Measurements from ENCODE around the gene MAPK14. TPM values are rescaled to one million over a fixed set of nuclear protein-coding genes. Genes with fewer than 3 reads are reported as not detected.
"Not testable (repeated sequence)": the region's sequence is repeated elsewhere in the genome, so short reads cannot be mapped to it uniquely, and the experiment has no call there.

The MAPK14 gene
- total and polyA plus RNA-seq, 12 donors, result 11.3 to 119 (median 49.3) TPM

DNA sequence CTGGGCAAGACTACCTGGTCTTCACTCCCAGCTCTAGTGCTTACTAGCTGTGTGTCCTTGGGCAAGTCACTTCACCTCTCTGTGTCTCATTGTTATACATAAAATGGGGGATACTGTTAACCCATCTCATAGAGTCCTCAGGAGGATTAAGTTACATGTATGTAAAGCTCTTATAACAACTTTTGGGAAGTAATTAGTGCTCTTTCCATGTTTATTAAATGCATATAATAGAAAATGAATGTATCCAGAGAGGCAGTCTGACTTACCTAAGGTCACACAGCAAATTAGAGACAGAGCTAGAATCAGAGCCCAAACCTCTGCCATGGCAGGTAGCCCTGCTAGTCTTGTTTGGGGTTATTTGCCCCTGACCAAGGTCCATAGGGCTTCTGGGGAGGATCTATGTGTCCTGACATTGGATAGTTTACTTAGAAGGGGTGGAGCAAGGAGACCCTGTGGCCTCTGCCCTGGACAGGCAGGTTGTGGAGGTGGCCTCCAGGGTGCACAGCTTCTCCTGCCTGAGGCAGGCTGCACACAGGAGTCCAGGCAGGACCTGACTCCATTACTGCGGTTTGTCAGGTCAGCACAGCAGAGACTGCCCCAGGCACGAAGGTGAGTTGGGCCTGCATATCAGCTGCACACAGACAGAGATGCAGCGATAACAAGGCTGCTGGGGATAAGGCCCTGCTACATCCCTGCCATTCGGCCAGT is 94.3 kb downstream of the MAPK14 start:
- no peak for TF ChIP-seq POLR2A (IDR thresholded peaks at IDR 0.05)
- TF ChIP-seq, protein P1, sequence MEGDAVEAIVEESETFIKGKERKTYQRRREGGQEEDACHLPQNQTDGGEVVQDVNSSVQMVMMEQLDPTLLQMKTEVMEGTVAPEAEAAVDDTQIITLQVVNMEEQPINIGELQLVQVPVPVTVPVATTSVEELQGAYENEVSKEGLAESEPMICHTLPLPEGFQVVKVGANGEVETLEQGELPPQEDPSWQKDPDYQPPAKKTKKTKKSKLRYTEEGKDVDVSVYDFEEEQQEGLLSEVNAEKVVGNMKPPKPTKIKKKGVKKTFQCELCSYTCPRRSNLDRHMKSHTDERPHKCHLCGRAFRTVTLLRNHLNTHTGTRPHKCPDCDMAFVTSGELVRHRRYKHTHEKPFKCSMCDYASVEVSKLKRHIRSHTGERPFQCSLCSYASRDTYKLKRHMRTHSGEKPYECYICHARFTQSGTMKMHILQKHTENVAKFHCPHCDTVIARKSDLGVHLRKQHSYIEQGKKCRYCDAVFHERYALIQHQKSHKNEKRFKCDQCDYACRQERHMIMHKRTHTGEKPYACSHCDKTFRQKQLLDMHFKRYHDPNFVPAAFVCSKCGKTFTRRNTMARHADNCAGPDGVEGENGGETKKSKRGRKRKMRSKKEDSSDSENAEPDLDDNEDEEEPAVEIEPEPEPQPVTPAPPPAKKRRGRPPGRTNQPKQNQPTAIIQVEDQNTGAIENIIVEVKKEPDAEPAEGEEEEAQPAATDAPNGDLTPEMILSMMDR (IDR thresholded peaks at IDR 0.05), result no peak
- no peaks in the 10 kb centered on the region for H3K9me3 ChIP-seq (replicated peaks in 1 of 3)
- peaks cover 18 to 28% of the 10 kb centered on the region in 2 donors for H3K4me1 ChIP-seq (replicated peaks in 1 of 2)
- peak overlapping the region in 2 of 5 donors; percentile 36 to 64 for H3K27ac ChIP-seq
- intact Hi-C loops (cut with DNase I), result loop anchor here in 1 of 2 donors (10.0 kb wide), 1 partner anchor 173 kb away; no protein-coding TSS in a partner anchor
- no peak overlapping the region for H3K4me3 ChIP-seq
- peak in 2 of 7 donors; percentile 17 to 59 for DNase-seq
- WGBS, 4 donors, result 87 to 90% (median 87%) methylated on average over 3 to 4 of the region's 4 CpGs; no CpG with 5 or more reads in 1 of the 4 donors
- H3K36me3 ChIP-seq (replicated peaks in 1 of 2), result no peaks in the 10 kb centered on the region
- H3K27me3 ChIP-seq, result no peaks in the 10 kb centered on the region

DNA sequence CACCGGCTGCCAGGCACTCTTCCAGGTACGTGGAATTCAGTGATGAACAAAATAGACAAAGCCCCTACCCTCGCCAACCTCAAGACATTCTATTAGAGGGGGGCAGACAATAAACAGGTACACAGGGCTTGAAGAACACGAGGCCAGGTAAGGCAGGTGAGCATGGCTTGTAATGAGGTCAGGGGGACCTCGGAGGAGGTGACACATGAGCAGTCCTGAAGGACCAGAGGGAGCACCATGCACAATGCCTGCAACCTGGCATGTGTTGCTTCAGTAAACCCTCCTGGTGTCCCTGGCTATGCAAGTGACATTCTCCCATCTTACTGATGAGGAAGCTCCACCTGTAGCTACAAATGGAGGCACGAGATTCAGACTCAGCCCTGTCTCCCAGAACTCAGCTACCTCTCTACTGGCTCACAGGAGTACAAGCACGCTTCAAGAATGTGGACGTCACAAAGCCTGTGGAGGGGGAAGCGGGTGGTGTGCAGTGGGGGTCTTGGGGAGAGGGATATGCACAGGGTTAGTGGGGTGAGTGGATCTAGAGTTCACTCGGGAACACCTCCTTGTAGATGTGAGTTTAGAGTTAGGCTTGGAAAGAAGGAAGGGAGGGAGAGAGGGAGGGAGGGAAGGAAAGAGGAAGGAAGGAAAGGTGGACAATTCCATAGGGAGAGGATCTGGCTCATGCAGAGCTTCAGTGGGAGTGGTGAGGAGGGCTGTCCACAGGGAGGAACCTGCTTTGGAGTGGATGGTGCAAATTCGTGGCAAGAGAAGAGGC is 95.1 kb downstream of the MAPK14 start:
- Histone ChIP-seq H3K9me3 (replicated peaks in 1 of 3) (no peaks in the 10 kb centered on the region), H3K27me3 (no peaks in the 10 kb centered on the region), H3K27ac (peak overlapping the region in 3 of 5 donors; percentile 66 to 71 (median 67)), H3K4me3 (no peak overlapping the region), H3K4me1 (replicated peaks in 1 of 2) (peaks cover 25 to 35% of the 10 kb centered on the region in 2 donors), H3K36me3 (replicated peaks in 1 of 2) (no peaks in the 10 kb centered on the region)
- intact Hi-C loops (cut with DNase I), result loop anchor here in 1 of 2 donors (10.0 kb wide), 1 partner anchor 172 kb away; no protein-coding TSS in a partner anchor
- TF ChIP-seq, protein P1 (IDR thresholded peaks at IDR 0.05), result no peak
- no peak for TF ChIP-seq POLR2A (IDR thresholded peaks at IDR 0.05)
- DNase-seq, result peak in 2 of 7 donors; percentile 19 to 53
- 80 to 88% (median 81%) methylated on average over 9 to 11 of the region's 11 CpGs for WGBS, 4 donors

DNA sequence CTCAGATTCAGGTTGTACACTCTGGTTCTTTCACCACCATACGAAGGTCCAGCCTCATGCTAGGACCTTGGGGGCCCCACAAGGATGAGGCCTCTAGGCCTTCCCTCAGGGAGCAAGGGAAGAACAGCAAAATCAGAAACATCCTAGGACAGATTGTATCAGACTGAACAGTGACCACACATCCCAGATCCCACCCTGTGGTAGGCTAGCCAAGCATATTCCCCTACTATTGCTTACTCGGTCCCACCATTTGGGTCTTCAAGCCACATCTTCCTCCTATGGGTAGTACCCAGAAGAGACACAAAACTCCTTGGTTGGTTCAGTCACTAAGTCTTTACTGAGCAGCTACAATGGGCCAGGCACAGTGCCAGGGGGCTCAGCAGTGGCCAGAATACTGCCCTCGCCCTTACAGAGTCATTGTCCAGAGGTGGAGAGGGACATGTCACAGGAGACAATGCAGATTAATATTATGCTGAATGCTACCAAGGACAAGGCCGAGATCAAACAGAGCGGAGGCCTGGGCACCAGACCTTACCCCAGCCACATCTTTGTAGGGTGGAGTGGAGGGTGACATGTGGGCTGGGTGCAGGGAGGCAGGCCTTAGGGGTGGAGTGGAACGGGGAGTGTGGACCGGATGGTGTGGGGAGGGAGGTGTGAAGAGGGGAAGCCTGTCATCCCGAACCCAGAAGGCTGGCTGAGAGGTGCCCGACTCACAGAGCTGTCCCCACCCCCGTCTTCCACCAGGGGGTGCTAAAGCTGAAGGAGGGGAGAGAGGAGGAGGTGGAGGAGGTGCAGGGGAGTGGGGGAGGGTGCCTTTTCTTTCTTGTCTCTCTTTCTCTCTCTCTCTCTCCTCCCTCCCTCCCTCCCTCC is 95.9 kb downstream of the MAPK14 start:
- TF ChIP-seq POLR2A (IDR thresholded peaks at IDR 0.05), result no peak
- TF ChIP-seq, protein P1 (IDR thresholded peaks at IDR 0.05), result peak; percentile 64 to 91 (median 78)
- intact Hi-C loops (cut with DNase I), result loop anchor here in 1 of 2 donors (10.0 kb wide), 1 partner anchor 171 kb away; no protein-coding TSS in a partner anchor
- Histone ChIP-seq H3K4me1 (replicated peaks in 1 of 2) (peaks cover 29 to 43% of the 10 kb centered on the region in 2 donors), H3K36me3 (replicated peaks in 1 of 2) (no peaks in the 10 kb centered on the region), H3K4me3 (no peak overlapping the region), H3K27ac (peak overlapping the region; percentile 6 to 71 (median 66)), H3K27me3 (no peaks in the 10 kb centered on the region), H3K9me3 (replicated peaks in 1 of 3) (no peaks in the 10 kb centered on the region)
- 28 to 42% (median 32%) methylated on average over 9 to 10 of the region's 10 CpGs for WGBS, 4 donors
- peak; percentile 91 to 94 (median 93) for DNase-seq

DNA sequence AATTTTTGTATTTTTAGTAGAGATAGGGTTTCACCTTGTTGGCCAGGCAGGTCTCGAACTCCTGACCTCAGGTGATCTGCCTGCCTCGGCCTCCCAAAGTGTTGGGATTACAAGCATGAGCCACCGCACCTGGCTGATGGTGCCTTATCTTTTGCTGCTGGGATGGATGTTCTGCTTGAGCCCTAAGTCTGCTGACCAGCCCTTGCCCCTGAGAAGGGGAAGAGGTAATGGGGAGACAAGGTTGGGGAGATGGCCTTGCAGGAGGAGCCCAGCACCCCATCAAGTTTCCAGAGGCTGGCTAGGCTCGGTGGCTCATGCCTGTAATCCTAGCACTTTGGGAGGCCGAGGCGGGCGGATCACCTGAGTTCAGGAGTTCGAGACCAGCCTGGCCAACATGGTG is 96.7 kb downstream of the MAPK14 start:
- DNase-seq, result peak in 1 of 7 donors; percentile 49
- Histone ChIP-seq H3K4me1 (replicated peaks in 1 of 2) (peaks cover 29 to 50% of the 10 kb centered on the region in 2 donors), H3K4me3 (peak overlapping the region in 1 of 4 donors; percentile 30), H3K27ac (peak overlapping the region in 4 of 5 donors; percentile 39 to 80 (median 54))
- not testable (repeated sequence) for H3K9me3 ChIP-seq (replicated peaks in 1 of 3); H3K27me3 ChIP-seq; H3K36me3 ChIP-seq (replicated peaks in 1 of 2)
- intact Hi-C loops (cut with DNase I), result loop anchor here in 1 of 2 donors (10.0 kb wide), 1 partner anchor 170 kb away; no protein-coding TSS in a partner anchor
- 68 to 88% (median 79%) methylated on average over 3 to 8 of the region's 8 CpGs for WGBS, 4 donors
